ENCODE data around the gene LRIT1. TPM values are rescaled to one million over a fixed set of nuclear protein-coding genes. Genes with fewer than 3 reads are reported as not detected.

Gene LRIT1
- total and polyA plus RNA-seq, 2 of the 8 experiments (the other 6 are each of a cell fraction or from before 2014, with no cell fraction given), result 0.03 TPM; not detected in 1

- Histone ChIP-seq H4K20me1 (replicated peaks in 1 of 2; ENCODE audit: control insufficient read depth in 1 of 2, insufficient read depth in 2 of 2, low read length in 2 of 2) (no peaks in the 10 kb centered on the region), H2AK5ac (ENCODE audit: low read depth, low read length) (no peak overlapping the region), H4K91ac (replicated peaks; ENCODE audit: insufficient read length, low read length) (no peak overlapping the region), H3K79me2 (ENCODE audit: control insufficient read depth in 1 of 2, insufficient read depth in 2 of 2, low read length in 2 of 2) (no peaks in the 10 kb centered on the region), H3K56ac (replicated peaks; ENCODE audit: insufficient read length, low read depth, low read length) (no peak overlapping the region), H2AFZ (ENCODE audit: low read length) (no peak overlapping the region), H3K9ac (replicated peaks in 1 of 4; ENCODE audit: extremely low read depth in 1 of 4, low read depth in 3 of 4, low read length in 3 of 4) (no peak overlapping the region), H3K14ac (ENCODE audit: insufficient read length) (no peak overlapping the region), H3K23ac (ENCODE audit: insufficient read length) (no peak overlapping the region), H2BK120ac (replicated peaks; ENCODE audit: low read depth, low read length) (no peak overlapping the region), H3K36me3 (ENCODE audit: control insufficient read depth in 2 of 4, insufficient read depth in 4 of 4, low read length in 3 of 4) (no peaks in the 10 kb centered on the region), H4K8ac (ENCODE audit: extremely low read depth, insufficient read depth, low read length) (no peak overlapping the region), H3K4me2 (ENCODE audit: insufficient read depth in 1 of 2, low read depth in 2 of 2, low read length in 2 of 2) (no peak overlapping the region), H3K4ac (replicated peaks; ENCODE audit: insufficient read length, low read depth, low read length) (no peak overlapping the region), H3K27me3 (replicated peaks in 1 of 4; ENCODE audit: control insufficient read depth in 3 of 4, extremely low read depth in 1 of 4, insufficient read depth in 3 of 4, low read length in 3 of 4) (no peaks in the 10 kb centered on the region), H2BK20ac (ENCODE audit: low read length) (no peak overlapping the region), H3K4me1 (replicated peaks in 1 of 4; ENCODE audit: control insufficient read depth in 3 of 4, insufficient read depth in 4 of 4, low read length in 3 of 4) (peaks cover 0 to 4% (median 0%) of the 10 kb centered on the region in 4 experiments; a peak in 1 of 7 replicates), H3K18ac (ENCODE audit: extremely low read depth, low read length) (no peak overlapping the region), H3K4me3 (ENCODE audit: extremely low read depth in 1 of 4, insufficient read depth in 2 of 4, low read depth in 3 of 4, low read length in 4 of 4) (no peak overlapping the region), H4K5ac (ENCODE audit: insufficient read length, low read depth, low read length) (no peak overlapping the region), H2BK5ac (ENCODE audit: low read depth, low read length) (no peak overlapping the region), H2BK15ac (ENCODE audit: low read length) (no peak overlapping the region), H3K9me3 (ENCODE audit: insufficient read depth in 2 of 2, low read depth in 1 of 2, low read length in 1 of 2) (no peaks in the 10 kb centered on the region), H2BK12ac (ENCODE audit: low read depth, low read length) (no peak overlapping the region), H3K23me2 (ENCODE audit: low read depth, low read length) (no peaks in the 10 kb centered on the region), H3K79me1 (ENCODE audit: low read depth, low read length) (no peaks in the 10 kb centered on the region), H3K27ac (ENCODE audit: low read depth, low read length) (no peak overlapping the region)
- CTCF ChIA-PET (ENCODE audit: partially characterized antibody), result interaction anchor here (0.6 to 8.8 kb wide), 17 partner anchors 8 to 340 kb away, joined by 3 to 113 read pairs (median 4); no protein-coding TSS in a partner anchor
- 90% methylated on average over 5 of the region's 5 CpGs; no CpG with 5 or more reads in 1 of the 2 experiments for WGBS, 2 experiments (ENCODE audit: extremely low coverage in 1 of 2, insufficient coverage in 1 of 2, insufficient read length in 1 of 2, insufficient replicate concordance in 2 of 2, low coverage in 1 of 2, low lambda C conversion rate in 2 of 2, missing lambda C conversion rate in 1 of 2)
- POLR2A ChIA-PET (ENCODE audit: partially characterized antibody), result interaction anchor here (0.7 kb wide), 1 partner anchor 9 kb away, joined by 4 read pairs; no protein-coding TSS in a partner anchor
- no peak for DNase-seq (ENCODE audit: low read depth in 1 of 2, low spot score in 2 of 2)
- no peak for FAIRE-seq
- TF ChIP-seq CHD1 (IDR thresholded peaks at IDR 0.05; ENCODE audit: low read depth, low read length), result no peak
Measured at GRCh38 chr10:84212014-84212413, 29.3 kb downstream of the LRIT1 start.
